ENCODE measurements around the gene B3GALT6. TPM values are rescaled to one million over a fixed set of nuclear protein-coding genes. Genes with fewer than 3 reads are reported as not detected.

The B3GALT6 gene
- total RNA-seq, 1 donor from 2014 or later: 43.2 TPM

DNA sequence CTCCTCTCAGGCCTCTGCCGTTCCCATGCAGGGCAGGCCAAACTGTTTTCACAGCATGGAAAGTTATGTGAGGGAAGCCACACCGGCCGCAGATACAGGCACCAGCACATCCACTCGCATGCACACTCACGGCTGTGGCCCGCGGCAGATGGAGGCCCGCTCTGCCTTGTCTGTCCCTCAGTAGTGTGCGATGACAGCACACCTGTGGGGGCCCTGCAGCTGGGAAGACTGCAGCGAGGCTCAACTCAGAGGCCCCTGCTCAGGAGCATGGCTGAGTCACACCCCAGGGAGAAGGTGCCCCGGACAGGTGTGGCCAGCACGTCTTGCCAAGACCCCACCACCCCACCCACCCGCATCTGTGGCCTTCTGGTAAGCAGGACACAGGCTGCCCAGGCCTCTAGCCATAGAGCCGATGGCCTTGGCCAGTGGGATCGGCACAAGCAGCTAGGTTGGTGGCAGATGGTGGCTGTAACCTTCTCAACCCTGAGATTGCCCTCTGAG, 42.9 kb downstream of the B3GALT6 start:
- Mint-ChIP-seq H3K9me3 (ENCODE audit: unreplicated experiment) (no peaks in the 10 kb centered on the region), H3K27me3 (ENCODE audit: unreplicated experiment) (peaks cover 21% of the 10 kb centered on the region), H3K4me3 (ENCODE audit: unreplicated experiment) (peak overlapping the region; percentile 81), H3K27ac (ENCODE audit: unreplicated experiment) (no peak overlapping the region), H3K4me1 (ENCODE audit: unreplicated experiment) (peaks cover 29% of the 10 kb centered on the region), H3K36me3 (ENCODE audit: low read depth, unreplicated experiment) (peaks cover 13% of the 10 kb centered on the region)
- TF ChIP-seq, protein P1, sequence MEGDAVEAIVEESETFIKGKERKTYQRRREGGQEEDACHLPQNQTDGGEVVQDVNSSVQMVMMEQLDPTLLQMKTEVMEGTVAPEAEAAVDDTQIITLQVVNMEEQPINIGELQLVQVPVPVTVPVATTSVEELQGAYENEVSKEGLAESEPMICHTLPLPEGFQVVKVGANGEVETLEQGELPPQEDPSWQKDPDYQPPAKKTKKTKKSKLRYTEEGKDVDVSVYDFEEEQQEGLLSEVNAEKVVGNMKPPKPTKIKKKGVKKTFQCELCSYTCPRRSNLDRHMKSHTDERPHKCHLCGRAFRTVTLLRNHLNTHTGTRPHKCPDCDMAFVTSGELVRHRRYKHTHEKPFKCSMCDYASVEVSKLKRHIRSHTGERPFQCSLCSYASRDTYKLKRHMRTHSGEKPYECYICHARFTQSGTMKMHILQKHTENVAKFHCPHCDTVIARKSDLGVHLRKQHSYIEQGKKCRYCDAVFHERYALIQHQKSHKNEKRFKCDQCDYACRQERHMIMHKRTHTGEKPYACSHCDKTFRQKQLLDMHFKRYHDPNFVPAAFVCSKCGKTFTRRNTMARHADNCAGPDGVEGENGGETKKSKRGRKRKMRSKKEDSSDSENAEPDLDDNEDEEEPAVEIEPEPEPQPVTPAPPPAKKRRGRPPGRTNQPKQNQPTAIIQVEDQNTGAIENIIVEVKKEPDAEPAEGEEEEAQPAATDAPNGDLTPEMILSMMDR (IDR thresholded peaks at IDR 0.05; ENCODE audit: unreplicated experiment): no peak
- no peak for DNase-seq (ENCODE audit: low spot score)

DNA sequence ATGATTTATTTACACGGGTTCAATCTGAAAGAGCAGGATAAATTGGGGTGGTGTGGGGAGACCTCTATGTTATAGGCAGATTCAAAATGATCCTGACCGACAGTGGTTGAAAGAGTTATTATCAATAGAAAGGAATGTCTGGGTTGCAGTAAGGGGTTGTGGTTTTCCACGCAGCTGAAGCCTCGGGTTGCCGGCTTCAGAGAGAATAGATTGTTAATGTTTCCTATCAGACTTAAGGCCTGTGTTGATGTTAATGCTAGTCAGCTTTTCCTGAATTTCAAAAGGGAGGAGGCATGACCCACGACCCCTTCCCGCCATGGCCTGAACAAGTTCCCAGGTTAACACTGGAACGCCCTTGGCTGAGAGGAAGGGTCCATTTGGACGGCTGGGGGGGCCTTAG, 43.8 kb downstream of the B3GALT6 start:
- peak overlapping the region; percentile 36 for H3K27ac Mint-ChIP-seq (ENCODE audit: unreplicated experiment)
- TF ChIP-seq, protein P1 (IDR thresholded peaks at IDR 0.05; ENCODE audit: unreplicated experiment): no peak
- peaks cover 19% of the 10 kb centered on the region for H3K27me3 Mint-ChIP-seq (ENCODE audit: unreplicated experiment)
- H3K4me3 Mint-ChIP-seq (ENCODE audit: unreplicated experiment): no peak overlapping the region
- H3K9me3 Mint-ChIP-seq (ENCODE audit: unreplicated experiment): no peaks in the 10 kb centered on the region
- H3K36me3 Mint-ChIP-seq (ENCODE audit: low read depth, unreplicated experiment): peaks cover 6% of the 10 kb centered on the region
- peaks cover 21% of the 10 kb centered on the region for H3K4me1 Mint-ChIP-seq (ENCODE audit: unreplicated experiment)
- no peak for DNase-seq (ENCODE audit: low spot score)

DNA sequence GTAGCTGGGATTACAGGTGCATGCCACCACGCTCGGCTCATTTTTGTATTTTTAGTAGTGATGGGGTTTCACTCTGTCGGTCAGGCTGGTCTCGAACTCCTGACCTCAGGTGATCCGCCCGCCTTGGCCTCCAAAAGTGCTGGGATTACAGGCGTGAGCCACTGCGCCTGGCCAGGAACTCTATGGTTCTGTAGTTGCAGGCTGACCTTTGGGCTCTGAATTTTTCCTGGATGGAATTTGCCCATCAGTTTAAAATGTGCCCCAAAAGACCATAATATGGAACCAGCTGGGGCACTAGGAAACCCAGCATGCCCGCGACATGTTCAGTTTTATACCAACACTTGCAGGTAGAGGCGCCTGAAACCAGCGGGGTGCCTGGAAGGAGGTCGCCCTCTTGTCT, 46.6 kb downstream of the B3GALT6 start:
- Mint-ChIP-seq H3K4me1 (ENCODE audit: unreplicated experiment) (no peaks in the 10 kb centered on the region), H3K36me3 (ENCODE audit: low read depth, unreplicated experiment) (no peaks in the 10 kb centered on the region), H3K4me3 (ENCODE audit: unreplicated experiment) (no peak overlapping the region), H3K27me3 (ENCODE audit: unreplicated experiment) (peaks cover 12% of the 10 kb centered on the region), H3K9me3 (ENCODE audit: unreplicated experiment) (no peaks in the 10 kb centered on the region), H3K27ac (ENCODE audit: unreplicated experiment) (no peak overlapping the region)
- TF ChIP-seq, protein P1 (IDR thresholded peaks at IDR 0.05; ENCODE audit: unreplicated experiment): no peak
- no peak for DNase-seq (ENCODE audit: low spot score)

DNA sequence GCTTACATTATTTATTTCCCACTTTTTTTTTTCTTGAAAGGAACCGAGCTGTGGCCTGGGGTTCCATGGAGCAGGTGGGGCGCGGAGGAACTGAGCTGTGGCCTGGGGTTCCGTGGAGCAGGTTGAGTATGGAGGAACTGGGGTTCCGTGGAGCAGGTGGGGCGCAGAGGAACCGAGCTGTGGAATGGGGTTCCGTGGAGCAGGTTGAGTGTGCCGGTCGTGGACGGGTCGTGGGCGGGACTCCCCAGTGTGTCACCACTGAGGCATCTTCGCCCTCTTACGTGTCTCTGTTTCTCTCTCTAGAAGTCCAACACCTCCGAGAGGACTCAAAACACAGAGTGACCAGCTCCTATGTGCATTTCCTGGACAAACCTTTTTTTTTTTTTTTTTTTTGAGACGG, 47.0 kb downstream of the B3GALT6 start:
- Mint-ChIP-seq H3K4me1 (ENCODE audit: unreplicated experiment) (no peaks in the 10 kb centered on the region), H3K9me3 (ENCODE audit: unreplicated experiment) (no peaks in the 10 kb centered on the region), H3K27me3 (ENCODE audit: unreplicated experiment) (peaks cover 12% of the 10 kb centered on the region), H3K36me3 (ENCODE audit: low read depth, unreplicated experiment) (no peaks in the 10 kb centered on the region), H3K27ac (ENCODE audit: unreplicated experiment) (no peak overlapping the region), H3K4me3 (ENCODE audit: unreplicated experiment) (no peak overlapping the region)
- TF ChIP-seq, protein P1 (IDR thresholded peaks at IDR 0.05; ENCODE audit: unreplicated experiment): no peak
- DNase-seq (ENCODE audit: low spot score): no peak

DNA sequence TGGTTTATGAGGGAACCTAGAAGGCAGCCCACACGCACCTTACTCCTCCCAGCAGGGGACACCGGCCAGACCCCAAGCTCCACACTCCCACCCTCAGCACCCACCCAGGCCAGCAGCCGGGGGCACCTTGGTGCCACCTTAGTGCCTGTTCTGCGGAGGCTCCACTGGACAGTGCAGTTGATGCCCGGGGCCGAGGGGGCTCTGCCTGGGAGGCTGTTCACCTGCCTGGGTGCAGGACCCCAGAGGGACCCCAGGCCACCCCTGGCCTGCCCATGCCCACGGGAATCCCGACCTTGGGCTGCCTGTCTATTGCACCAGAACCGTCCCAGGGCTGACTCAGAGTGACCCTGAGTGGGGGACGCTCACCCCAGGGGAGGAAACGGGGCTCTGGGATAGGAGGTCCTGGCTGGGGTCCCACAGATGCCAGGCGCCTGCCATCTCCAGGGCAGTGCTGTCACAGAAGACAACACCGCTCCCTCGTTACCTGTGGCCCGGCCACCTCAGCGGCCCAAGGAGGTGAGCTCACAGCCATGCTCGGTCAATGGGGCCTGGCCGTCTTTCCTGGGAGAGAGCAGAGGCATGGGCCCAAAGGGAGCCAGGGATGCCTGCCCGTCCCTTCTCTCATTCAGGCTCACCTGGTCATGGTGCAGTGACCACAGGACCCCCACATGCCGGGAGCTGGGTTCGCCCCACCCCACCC, 48.9 kb downstream of the B3GALT6 start:
- DNase-seq (ENCODE audit: low spot score): no peak
- Mint-ChIP-seq H3K4me1 (ENCODE audit: unreplicated experiment) (no peaks in the 10 kb centered on the region), H3K9me3 (ENCODE audit: unreplicated experiment) (no peaks in the 10 kb centered on the region), H3K27me3 (ENCODE audit: unreplicated experiment) (peaks cover 8% of the 10 kb centered on the region), H3K27ac (ENCODE audit: unreplicated experiment) (no peak overlapping the region), H3K36me3 (ENCODE audit: low read depth, unreplicated experiment) (no peaks in the 10 kb centered on the region), H3K4me3 (ENCODE audit: unreplicated experiment) (no peak overlapping the region)
- TF ChIP-seq, protein P1 (IDR thresholded peaks at IDR 0.05; ENCODE audit: unreplicated experiment): no peak

Measured in endothelial cell (in vitro differentiated cells).